Measurements from ENCODE around the gene FSCB. TPM values are rescaled to one million over a fixed set of nuclear protein-coding genes. Genes with fewer than 3 reads are reported as not detected.

The FSCB gene
- total and polyA plus RNA-seq, 12 donors: not detected

DNA sequence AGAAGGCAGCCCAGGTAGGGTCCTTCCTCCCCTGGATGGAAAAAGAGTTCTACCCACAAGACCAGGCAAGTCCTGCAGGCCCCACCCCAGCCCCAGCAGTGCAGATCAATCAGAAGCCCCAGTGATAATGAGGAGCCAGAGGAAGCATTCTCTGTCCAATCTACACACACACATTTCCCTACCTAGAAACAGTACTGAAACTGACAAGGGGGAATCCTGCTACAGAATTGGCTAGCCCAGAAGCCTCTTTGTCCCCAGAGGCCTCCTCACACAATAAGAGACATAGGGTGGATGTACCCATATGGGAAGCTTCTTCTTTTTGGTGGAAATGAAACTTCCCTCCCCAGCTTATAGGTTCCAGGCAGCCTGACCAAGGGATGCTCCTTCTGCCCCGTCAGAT, 9.9 kb downstream of the FSCB start:
- no peak for DNase-seq
- TF ChIP-seq, protein P1, sequence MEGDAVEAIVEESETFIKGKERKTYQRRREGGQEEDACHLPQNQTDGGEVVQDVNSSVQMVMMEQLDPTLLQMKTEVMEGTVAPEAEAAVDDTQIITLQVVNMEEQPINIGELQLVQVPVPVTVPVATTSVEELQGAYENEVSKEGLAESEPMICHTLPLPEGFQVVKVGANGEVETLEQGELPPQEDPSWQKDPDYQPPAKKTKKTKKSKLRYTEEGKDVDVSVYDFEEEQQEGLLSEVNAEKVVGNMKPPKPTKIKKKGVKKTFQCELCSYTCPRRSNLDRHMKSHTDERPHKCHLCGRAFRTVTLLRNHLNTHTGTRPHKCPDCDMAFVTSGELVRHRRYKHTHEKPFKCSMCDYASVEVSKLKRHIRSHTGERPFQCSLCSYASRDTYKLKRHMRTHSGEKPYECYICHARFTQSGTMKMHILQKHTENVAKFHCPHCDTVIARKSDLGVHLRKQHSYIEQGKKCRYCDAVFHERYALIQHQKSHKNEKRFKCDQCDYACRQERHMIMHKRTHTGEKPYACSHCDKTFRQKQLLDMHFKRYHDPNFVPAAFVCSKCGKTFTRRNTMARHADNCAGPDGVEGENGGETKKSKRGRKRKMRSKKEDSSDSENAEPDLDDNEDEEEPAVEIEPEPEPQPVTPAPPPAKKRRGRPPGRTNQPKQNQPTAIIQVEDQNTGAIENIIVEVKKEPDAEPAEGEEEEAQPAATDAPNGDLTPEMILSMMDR (IDR thresholded peaks at IDR 0.05): no peak
- ATAC-seq: no peak
- Histone ChIP-seq H3K4me1 (no peaks in the 10 kb centered on the region), H3K27ac (no peak overlapping the region), H3K4me3 (no peak overlapping the region), H3K9me3 (peaks cover 0 to 4% (median 0%) of the 10 kb centered on the region in 11 donors), H3K27me3 (no peaks in the 10 kb centered on the region), H3K36me3 (no peaks in the 10 kb centered on the region)
- intact Hi-C loops (cut with DNase I): loop anchor here in 1 of 10 donors (5.0 kb wide), 1 partner anchor 1105 kb away; no protein-coding TSS in a partner anchor
- 61 to 77% methylated on average over 1 of the region's 1 CpG for WGBS, 2 donors

DNA sequence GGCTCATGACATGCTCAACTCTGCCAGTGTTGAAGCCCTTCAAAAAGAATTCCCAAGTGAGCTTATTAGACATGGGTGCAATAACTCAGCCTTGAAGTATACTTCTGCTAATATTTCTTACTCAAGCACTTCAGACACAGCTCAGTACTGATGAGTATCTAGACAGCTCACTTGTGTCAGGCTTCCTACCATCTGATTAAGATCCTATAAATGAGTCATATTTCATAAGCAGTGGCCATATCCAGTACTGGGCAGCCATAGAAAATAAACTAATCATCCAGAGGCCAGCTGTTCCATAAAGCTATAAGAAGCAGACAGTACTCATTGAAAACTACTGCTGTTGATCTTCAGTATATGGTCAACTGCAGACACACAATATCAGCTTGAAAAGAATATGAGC, 12.9 kb downstream of the FSCB start:
- Histone ChIP-seq H3K36me3 (no peaks in the 10 kb centered on the region), H3K4me1 (no peaks in the 10 kb centered on the region), H3K27me3 (no peaks in the 10 kb centered on the region), H3K9me3 (peaks cover 0 to 4% (median 0%) of the 10 kb centered on the region in 11 donors), H3K27ac (no peak overlapping the region), H3K4me3 (no peak overlapping the region)
- TF ChIP-seq, protein P1 (IDR thresholded peaks at IDR 0.05): no peak
- intact Hi-C loops (cut with DNase I): no loop called here
- DNase-seq (no peak), ATAC-seq (no peak)

DNA sequence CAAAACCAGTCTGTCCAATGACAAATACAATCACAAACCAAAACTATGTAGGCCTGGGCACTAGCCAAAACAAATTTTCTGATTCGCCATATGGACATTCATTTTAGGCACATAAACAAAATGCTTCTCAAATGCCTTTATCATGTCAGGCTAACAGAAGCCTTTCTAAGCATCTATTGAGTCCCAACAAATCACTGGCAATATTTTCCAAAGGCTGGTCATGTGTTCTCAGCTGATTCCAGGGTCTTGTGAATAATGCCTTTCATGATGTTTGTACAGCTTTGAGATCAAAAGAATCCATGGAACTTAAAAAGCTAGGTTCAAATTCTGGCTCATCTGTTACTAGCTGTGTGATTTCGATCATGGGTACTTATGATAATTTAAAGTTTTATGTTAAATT, 16.1 kb downstream of the FSCB start:
- Histone ChIP-seq H3K4me3 (no peak overlapping the region), H3K9me3 (peaks cover 0 to 9% (median 0%) of the 10 kb centered on the region in 11 donors), H3K36me3 (no peaks in the 10 kb centered on the region), H3K27ac (no peak overlapping the region), H3K27me3 (no peaks in the 10 kb centered on the region), H3K4me1 (no peaks in the 10 kb centered on the region)
- DNase-seq: no peak
- 75 to 82% methylated on average over 2 of the region's 2 CpGs for WGBS, 2 donors
- intact Hi-C loops (cut with DNase I): no loop called here
- TF ChIP-seq, protein P1 (IDR thresholded peaks at IDR 0.05): no peak
- ATAC-seq: no peak

DNA sequence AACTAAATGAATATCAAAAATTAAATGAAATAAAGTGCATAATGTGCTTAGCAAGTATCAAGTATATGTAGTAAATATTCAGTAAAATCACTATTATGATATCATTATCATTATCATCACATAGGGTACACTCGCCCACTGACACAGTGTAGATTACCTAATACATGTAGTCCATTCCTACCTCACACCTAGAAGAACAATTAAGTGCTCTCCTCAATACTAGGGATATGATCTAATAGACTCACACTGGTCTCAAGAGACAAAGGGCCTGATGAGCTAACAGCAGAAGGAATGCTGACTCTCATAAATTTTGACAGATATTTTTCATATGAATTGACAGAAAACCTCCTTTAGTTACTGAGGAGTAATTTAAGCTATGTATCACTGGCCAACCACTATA, 29.1 kb downstream of the FSCB start:
- 69 to 79% methylated on average over 1 of the region's 1 CpG for WGBS, 2 donors
- no peak for ATAC-seq
- Histone ChIP-seq H3K36me3 (no peaks in the 10 kb centered on the region), H3K9me3 (no peaks in the 10 kb centered on the region), H3K27ac (no peak overlapping the region), H3K27me3 (no peaks in the 10 kb centered on the region), H3K4me3 (no peak overlapping the region), H3K4me1 (no peaks in the 10 kb centered on the region)
- TF ChIP-seq, protein P1 (IDR thresholded peaks at IDR 0.05): no peak
- intact Hi-C loops (cut with DNase I): no loop called here
- DNase-seq: no peak

DNA sequence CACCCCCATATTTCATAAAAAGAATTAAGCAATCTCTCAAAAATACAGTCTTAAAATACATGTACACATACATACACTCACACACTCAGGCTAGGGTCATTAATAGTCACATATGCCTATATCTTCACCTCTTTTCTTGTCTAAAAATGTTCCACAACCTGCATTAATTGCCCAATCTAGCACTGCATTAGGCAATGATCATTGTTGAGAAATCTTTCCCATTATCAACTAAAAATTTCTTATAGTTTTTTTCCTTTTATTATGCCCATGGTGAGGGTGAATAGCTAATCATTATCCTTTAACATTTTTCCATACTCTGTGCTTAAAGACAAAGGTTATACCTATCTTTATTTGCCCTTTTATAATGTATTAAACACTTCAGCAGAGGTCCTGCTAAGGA, 38.3 kb downstream of the FSCB start:
- Histone ChIP-seq H3K36me3 (no peaks in the 10 kb centered on the region), H3K9me3 (peaks cover 0 to 3% (median 0%) of the 10 kb centered on the region in 11 donors), H3K27ac (no peak overlapping the region), H3K4me1 (no peaks in the 10 kb centered on the region), H3K4me3 (no peak overlapping the region), H3K27me3 (no peaks in the 10 kb centered on the region)
- intact Hi-C loops (cut with DNase I): no loop called here
- ATAC-seq: no peak
- TF ChIP-seq, protein P1 (IDR thresholded peaks at IDR 0.05): no peak
- DNase-seq: no peak
